ENCODE results near the gene KLHL12. TPM values are rescaled to one million over a fixed set of nuclear protein-coding genes. Genes with fewer than 3 reads are reported as not detected.
"Not testable (repeated sequence)": the region's sequence is repeated elsewhere in the genome, so short reads cannot be mapped to it uniquely, and the experiment has no call there.

Gene KLHL12
- total RNA-seq, 1 donor from 2014 or later = 25.3 TPM

GRCh38 chr1:202919615-202920014, 7.4 kb downstream of the KLHL12 start:
- Histone ChIP-seq H3K36me3 (peaks cover 71% of the 10 kb centered on the region), H3K9me3 (no peaks in the 10 kb centered on the region), H3K27ac (no peak overlapping the region), H3K27me3 (ENCODE audit: low read depth) (no peaks in the 10 kb centered on the region), H3K4me3 (no peak overlapping the region), H3K4me1 (peaks cover 16% of the 10 kb centered on the region)
- ATAC-seq (no peak), DNase-seq (no peak)
- no peak for TF ChIP-seq CTCF (IDR thresholded peaks at IDR 0.05)
- intact Hi-C loops (cut with DNase I) = no loop called here

- peaks cover 97% of the 10 kb centered on the region for H3K36me3 ChIP-seq
- H3K27me3 ChIP-seq (ENCODE audit: low read depth) = no peaks in the 10 kb centered on the region
- intact Hi-C loops (cut with DNase I) = no loop called here
- TF ChIP-seq CTCF (IDR thresholded peaks at IDR 0.05) = no peak
- ATAC-seq (no peak), DNase-seq (no peak)
- H3K4me3 ChIP-seq = no peak overlapping the region
- no peaks in the 10 kb centered on the region for H3K4me1 ChIP-seq
- no peaks in the 10 kb centered on the region for H3K9me3 ChIP-seq
- H3K27ac ChIP-seq = no peak overlapping the region
Observed at GRCh38 chr1:202915146-202915545, 11.9 kb downstream of the KLHL12 start.

- H3K27me3 ChIP-seq (ENCODE audit: low read depth); DNase-seq; intact Hi-C loops (cut with DNase I); H3K27ac ChIP-seq; H3K4me3 ChIP-seq; H3K4me1 ChIP-seq; H3K9me3 ChIP-seq; ATAC-seq: not testable (repeated sequence)
- peaks cover 100% of the 10 kb centered on the region for H3K36me3 ChIP-seq
Observed at GRCh38 chr1:202912476-202912875, 14.6 kb downstream of the KLHL12 start.

GRCh38 chr1:202909494-202909893, 17.5 kb downstream of the KLHL12 start:
- no peak for TF ChIP-seq CTCF (IDR thresholded peaks at IDR 0.05)
- H3K36me3 ChIP-seq = peaks cover 94% of the 10 kb centered on the region
- H3K27ac ChIP-seq = no peak overlapping the region
- no peak overlapping the region for H3K4me3 ChIP-seq
- DNase-seq = no peak
- no peak for ATAC-seq
- no peaks in the 10 kb centered on the region for H3K27me3 ChIP-seq (ENCODE audit: low read depth)
- no peaks in the 10 kb centered on the region for H3K4me1 ChIP-seq
- intact Hi-C loops (cut with DNase I) = no loop called here
- no peaks in the 10 kb centered on the region for H3K9me3 ChIP-seq

- no peak overlapping the region for H3K4me3 ChIP-seq
- intact Hi-C loops (cut with DNase I) = no loop called here
- H3K4me1 ChIP-seq = no peaks in the 10 kb centered on the region
- ATAC-seq (no peak), DNase-seq (no peak)
- H3K27ac ChIP-seq = no peak overlapping the region
- peaks cover 94% of the 10 kb centered on the region for H3K36me3 ChIP-seq
- no peak for TF ChIP-seq CTCF (IDR thresholded peaks at IDR 0.05)
- no peaks in the 10 kb centered on the region for H3K27me3 ChIP-seq (ENCODE audit: low read depth)
- no peaks in the 10 kb centered on the region for H3K9me3 ChIP-seq
Observed at GRCh38 chr1:202908998-202909397, 18.0 kb downstream of the KLHL12 start.

GRCh38 chr1:202905331-202905730, 21.7 kb downstream of the KLHL12 start:
- no peak overlapping the region for H3K4me3 ChIP-seq
- H3K27ac ChIP-seq = no peak overlapping the region
- H3K36me3 ChIP-seq = peaks cover 89% of the 10 kb centered on the region
- no peaks in the 10 kb centered on the region for H3K4me1 ChIP-seq
- ATAC-seq (no peak), DNase-seq (no peak)
- intact Hi-C loops (cut with DNase I) = no loop called here
- no peaks in the 10 kb centered on the region for H3K9me3 ChIP-seq
- TF ChIP-seq CTCF (IDR thresholded peaks at IDR 0.05) = no peak
- no peaks in the 10 kb centered on the region for H3K27me3 ChIP-seq (ENCODE audit: low read depth)

GRCh38 chr1:202903808-202904207, 23.2 kb downstream of the KLHL12 start:
- H3K27me3 ChIP-seq (ENCODE audit: low read depth); H3K9me3 ChIP-seq; DNase-seq; H3K4me1 ChIP-seq; H3K4me3 ChIP-seq; ATAC-seq; intact Hi-C loops (cut with DNase I); H3K27ac ChIP-seq: not testable (repeated sequence)
- H3K36me3 ChIP-seq = peaks cover 89% of the 10 kb centered on the region

Data from lower lobe of right lung (tissue), 2 donors.